Heart left ventricle (tissue), 16 donors: ENCODE measurements around the gene C1orf21. TPM values are rescaled to one million over a fixed set of nuclear protein-coding genes. Genes with fewer than 3 reads are reported as not detected.
A peak's percentile ranks its signal among the peaks of the same experiment; 100 is the strongest.

ENCODE experiments used
- ATAC-seq, 4 donors: fragments of 200-7000 bp; cut with Tn5 transposase; one replicate each; pipeline ENCODE4 v1.9.1; 2020 to 2022; ENCODE audit warnings: moderate library complexity in 4 of 4, mild to moderate bottlenecking in 3 of 4, moderate number of reproducible peaks in 1 of 4
- DNase-seq, 5 donors: peaks; one replicate each; pipeline ENCODE4 v3.0.0-alpha.2; 2020
- H3K27ac ChIP-seq, 12 donors: fragments of 200-600 bp; sonication (generic) in 4 of 12; one replicate each; pipeline versions ENCODE4 v1.5.0 to v1.8.0; 2016 to 2022; ENCODE audit warnings: mild to moderate bottlenecking in 2 of 12
- H3K27me3 ChIP-seq, 9 donors: fragments of 200-600 bp; sonication (generic) in 2 of 9; one replicate each; pipeline versions ENCODE4 v1.5.1 to v1.8.0; 2016 to 2022; ENCODE audit warnings: mild to moderate bottlenecking in 3 of 9
- H3K36me3 ChIP-seq, 9 donors: fragments of 200-600 bp; sonication (generic) in 2 of 9; one replicate each; pipeline versions ENCODE4 v1.5.0 to v1.8.0; 2018 to 2022; ENCODE audit warnings: mild to moderate bottlenecking in 2 of 9
- H3K4me1 ChIP-seq, 12 donors: fragments of 200-600 bp; sonication (generic) in 4 of 12; one replicate each; pipeline versions ENCODE4 v1.5.0 to v1.8.0; 2016 to 2022; ENCODE audit warnings: mild to moderate bottlenecking in 3 of 12
- H3K4me3 ChIP-seq, 12 donors: fragments of 200-600 bp; sonication (generic) in 4 of 12; one replicate each; pipeline versions ENCODE4 v1.5.0 to v1.8.0; 2017 to 2022; ENCODE audit warnings: mild to moderate bottlenecking in 9 of 12, moderate library complexity in 4 of 12
- H3K9me3 ChIP-seq, 12 donors: fragments of 200-600 bp; sonication (generic) in 4 of 12; one replicate each; pipeline versions ENCODE4 v1.5.0 to v1.8.0; 2016 to 2022; ENCODE audit warnings: mild to moderate bottlenecking in 1 of 12
- POLR2A ChIP-seq, 2 donors: fragments of 450-650 bp; IDR thresholded peaks; one replicate each; pipeline ENCODE4 v1.6.1; 2017; ENCODE audit warnings: antibody characterized with exemption in 2 of 2, mild to moderate bottlenecking in 2 of 2, moderate library complexity in 2 of 2
- WGBS, 4 donors: extraction: QIAGEN DNeasy Blood & Tissue Kit in 2 of 4; methylation state at CpG; one replicate each; pipeline versions ENCODE4 v1.1.5 to v1.1.7; 2013 to 2018; 5-methylcytosine and 5-hydroxymethylcytosine counted together
- intact Hi-C, 10 donors: fragments of 100-400 bp; cut with DNase I; formaldehyde crosslinking; loops; one replicate each; pipeline versions ENCODE4 v1.11.1 to v1.14.2; 2022
- polyA plus RNA-seq, 2 donors: library from polyadenylated mRNA; stranded (reverse); fragments of 200-250 nt; gene quantifications; one replicate each; pipeline ENCODE4 v1.2.3, GENCODE V29; 2013
- total RNA-seq, 9 donors: library from RNA; depleted of rRNA in 2 of 9; stranded (reverse); fragments of >200 nt in 2 of 9; fragmentation: NEBNext Ultra II Directional in 3 of 9; extraction: Animal tissue kit (Norgen Biotek cat#: 25700) in 3 of 9; gene quantifications; one replicate each; pipeline versions ENCODE4 v1.1.0 to v1.2.4, GENCODE V29; 2016 to 2023
- TF ChIP-seq, protein P1 (sequence below), 12 donors: fragments of 200-600 bp; sonication (generic) in 4 of 12; IDR thresholded peaks; one replicate each; pipeline versions ENCODE4 v1.5.0 to v1.8.0; 2018 to 2022; ENCODE audit warnings: antibody characterized with exemption in 12 of 12, mild to moderate bottlenecking in 5 of 12
- donor health status: ischemic (EF 13 %, LVEDD 7.1; RV severe dilation, severe dysfunction).
- donor health status: healthy with polysubstance abuse.
- donor health status: DM: no; HTN: yes; CAD: no.
- donor health status: DM: no; HTN: no; CAD: no.
- donor health status: ischemic (EF 25% LVEDD 6.9; RV normal size, moderate dysfunction).
- donor health status: ischemic (EF 25% LVEDD 5.7; RV mildly dilated, moderate dysfunction).
- donor health status: healthy.
- donor health status: DM: yes; HTN: yes; CAD: no.
- donor health status: ischemic (EF 35%, LVEDD 5.7; RV mildly dilated, moderate dysfunction).
- donor health status: nonischemic (EF 11% LVEDD 7.7; RV severe dilation, severe dysfunction).
- donor health status: DM: yes; HTN: yes; CAD: no.
- donor health status: PGD.
- donor health status: ischemic (EF 29% LVEDD 5.4; RV normal size, mild dysfunction).
- donor health status: nonischemic (EF 23%, LVEDD 6.1; RV moderate dilation, normal function).

C1orf21 gene
- total and polyA plus RNA-seq, 11 donors: 32.0 to 81.3 (median 68.4) TPM

GRCh38 chr1:184563308-184563707 lies 176.5 kb downstream of the C1orf21 start:
- DNase-seq (no peak), ATAC-seq (peak in 3 of 4 donors; percentile 26 to 63 (median 53))
- intact Hi-C loops: loop anchor here (2.0 to 10.0 kb wide), 13 partner anchors 51 to 489 kb away; partner anchors contain the start of gene C1orf21 (in 9 of the 10)
- H3K36me3 ChIP-seq: peaks cover 0 to 7% (median 0%) of the 10 kb centered on the region in 9 donors
- H3K9me3 ChIP-seq: no peaks in the 10 kb centered on the region
- no peak for TF ChIP-seq POLR2A (IDR thresholded peaks at IDR 0.05)
- TF ChIP-seq, protein P1, sequence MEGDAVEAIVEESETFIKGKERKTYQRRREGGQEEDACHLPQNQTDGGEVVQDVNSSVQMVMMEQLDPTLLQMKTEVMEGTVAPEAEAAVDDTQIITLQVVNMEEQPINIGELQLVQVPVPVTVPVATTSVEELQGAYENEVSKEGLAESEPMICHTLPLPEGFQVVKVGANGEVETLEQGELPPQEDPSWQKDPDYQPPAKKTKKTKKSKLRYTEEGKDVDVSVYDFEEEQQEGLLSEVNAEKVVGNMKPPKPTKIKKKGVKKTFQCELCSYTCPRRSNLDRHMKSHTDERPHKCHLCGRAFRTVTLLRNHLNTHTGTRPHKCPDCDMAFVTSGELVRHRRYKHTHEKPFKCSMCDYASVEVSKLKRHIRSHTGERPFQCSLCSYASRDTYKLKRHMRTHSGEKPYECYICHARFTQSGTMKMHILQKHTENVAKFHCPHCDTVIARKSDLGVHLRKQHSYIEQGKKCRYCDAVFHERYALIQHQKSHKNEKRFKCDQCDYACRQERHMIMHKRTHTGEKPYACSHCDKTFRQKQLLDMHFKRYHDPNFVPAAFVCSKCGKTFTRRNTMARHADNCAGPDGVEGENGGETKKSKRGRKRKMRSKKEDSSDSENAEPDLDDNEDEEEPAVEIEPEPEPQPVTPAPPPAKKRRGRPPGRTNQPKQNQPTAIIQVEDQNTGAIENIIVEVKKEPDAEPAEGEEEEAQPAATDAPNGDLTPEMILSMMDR (IDR thresholded peaks at IDR 0.05): peak; percentile 16 to 77 (median 62)
- no peaks in the 10 kb centered on the region for H3K27me3 ChIP-seq
- peak overlapping the region in 9 of 12 donors; percentile 15 to 73 (median 56) for H3K27ac ChIP-seq
- peaks cover 0 to 38% (median 30%) of the 10 kb centered on the region in 12 donors for H3K4me1 ChIP-seq
- no peak overlapping the region for H3K4me3 ChIP-seq
- 0 to 23% (median 12%) methylated on average over 1 of the region's 1 CpG for WGBS, 4 donors

GRCh38 chr1:184567009-184567408 lies 180.2 kb downstream of the C1orf21 start:
- Histone ChIP-seq H3K4me3 (no peak overlapping the region), H3K4me1 (peaks cover 0 to 21% (median 16%) of the 10 kb centered on the region in 12 donors), H3K27ac (no peak overlapping the region), H3K27me3 (no peaks in the 10 kb centered on the region), H3K9me3 (no peaks in the 10 kb centered on the region), H3K36me3 (peaks cover 0 to 7% (median 0%) of the 10 kb centered on the region in 9 donors)
- DNase-seq: no peak
- intact Hi-C loops: loop anchor here in 8 of 10 donors (5.0 to 10.0 kb wide), 8 partner anchors 48 to 492 kb away; no protein-coding TSS in a partner anchor
- 97 to 100% (median 100%) methylated on average over 1 of the region's 1 CpG for WGBS, 4 donors
- ATAC-seq: peak in 1 of 4 donors; percentile 9
- no peak for TF ChIP-seq POLR2A (IDR thresholded peaks at IDR 0.05)
- TF ChIP-seq, protein P1 (IDR thresholded peaks at IDR 0.05): no peak

GRCh38 chr1:184567637-184568036 lies 180.8 kb downstream of the C1orf21 start:
- TF ChIP-seq POLR2A (IDR thresholded peaks at IDR 0.05): no peak
- TF ChIP-seq, protein P1 (IDR thresholded peaks at IDR 0.05): no peak
- DNase-seq: no peak
- Histone ChIP-seq H3K27me3 (no peaks in the 10 kb centered on the region), H3K4me3 (no peak overlapping the region), H3K9me3 (no peaks in the 10 kb centered on the region), H3K4me1 (peaks cover 0 to 15% (median 10%) of the 10 kb centered on the region in 12 donors), H3K36me3 (peaks cover 0 to 7% (median 0%) of the 10 kb centered on the region in 9 donors), H3K27ac (no peak overlapping the region)
- WGBS, 4 donors: 78 to 95% (median 83%) methylated on average over 2 of the region's 2 CpGs
- intact Hi-C loops: loop anchor here in 8 of 10 donors (5.0 to 10.0 kb wide), 8 partner anchors 47 to 493 kb away; no protein-coding TSS in a partner anchor
- no peak for ATAC-seq

DNA sequence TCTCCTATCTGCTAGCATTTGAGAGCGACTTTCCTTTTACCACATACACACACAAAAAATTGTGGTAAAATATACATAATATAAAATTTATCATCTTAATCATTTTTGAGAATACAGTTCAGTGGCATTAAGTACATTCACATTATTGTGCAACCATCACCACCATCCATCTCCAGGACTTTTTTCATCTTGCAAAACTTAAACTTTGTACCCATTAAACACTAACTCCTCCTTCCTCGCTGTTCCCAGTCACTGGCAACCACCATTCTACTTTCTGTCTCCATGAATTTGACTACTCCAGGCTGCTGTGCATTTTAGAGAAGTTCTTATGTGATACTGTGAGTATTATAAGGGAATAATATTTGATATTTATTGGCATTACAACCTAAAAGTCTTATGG lies 181.3 kb downstream of the C1orf21 start:
- no peak for DNase-seq

More for the DNA sequence above, 181.3 kb downstream of the C1orf21 start:
- H3K4me3 ChIP-seq: no peak overlapping the region
- ATAC-seq: no peak
- no peaks in the 10 kb centered on the region for H3K9me3 ChIP-seq
- intact Hi-C loops: loop anchor here in 8 of 10 donors (5.0 to 10.0 kb wide), 8 partner anchors 47 to 493 kb away; no protein-coding TSS in a partner anchor
- 94 to 97% (median 95%) methylated on average over 2 of the region's 2 CpGs for WGBS, 4 donors
- H3K27me3 ChIP-seq: no peaks in the 10 kb centered on the region
- no peak for TF ChIP-seq POLR2A (IDR thresholded peaks at IDR 0.05)
- TF ChIP-seq, protein P1 (IDR thresholded peaks at IDR 0.05): no peak
- H3K4me1 ChIP-seq: peaks cover 0 to 10% (median 5%) of the 10 kb centered on the region in 12 donors
- H3K36me3 ChIP-seq: peaks cover 0 to 7% (median 0%) of the 10 kb centered on the region in 9 donors
- no peak overlapping the region for H3K27ac ChIP-seq
